ENCODE measurements around the gene MMP11. TPM values are rescaled to one million over a fixed set of nuclear protein-coding genes. Genes with fewer than 3 reads are reported as not detected.

Gene MMP11
- polyA plus RNA-seq, 1 of the 3 experiments (the other 2 are of a cell fraction): 64.4 TPM

DNA sequence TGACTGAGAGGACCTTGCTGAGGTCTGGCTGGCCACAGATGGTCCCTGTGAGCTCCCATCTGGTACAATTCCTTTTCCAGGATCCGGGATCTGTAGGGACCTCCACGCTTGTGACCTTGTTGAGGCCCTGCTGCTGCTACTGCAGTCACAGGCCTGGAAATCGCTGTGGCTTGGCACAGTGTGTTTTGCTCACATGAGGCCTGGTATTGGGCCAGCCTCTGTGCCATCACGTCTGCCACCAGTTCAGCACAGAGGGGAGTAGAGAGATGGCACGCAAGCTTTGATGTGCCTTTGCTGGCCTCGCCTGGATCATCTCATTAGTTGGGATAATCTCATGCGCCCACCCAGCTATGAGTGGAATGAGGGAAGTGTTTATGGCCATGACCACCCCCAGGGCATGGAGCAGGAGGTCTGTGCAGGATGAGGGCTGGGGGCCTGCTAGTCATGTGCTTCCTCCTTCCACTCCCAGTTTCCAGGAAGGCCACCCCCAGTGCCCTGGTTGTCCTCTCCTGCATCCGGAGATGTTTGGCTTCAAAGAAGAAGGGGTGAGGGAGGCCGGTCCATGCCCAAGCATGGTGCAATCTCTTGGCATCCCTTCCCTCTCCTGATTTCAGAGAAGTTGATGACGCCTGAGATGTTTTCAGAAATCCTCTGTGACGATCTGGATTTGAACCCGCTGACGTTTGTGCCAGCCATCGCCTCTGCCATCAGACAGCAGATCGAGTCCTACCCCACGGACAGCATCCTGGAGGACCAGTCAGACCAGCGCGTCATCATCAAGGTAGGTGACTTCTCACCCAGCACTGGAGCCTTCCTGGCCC is 43.7 kb downstream of the MMP11 start:
- H3F3A ChIP-seq (replicated peaks; ENCODE audit: insufficient read depth): peaks cover 4% of the 10 kb centered on the region
- no peaks in the 10 kb centered on the region for H4K20me1 ChIP-seq (ENCODE audit: insufficient read depth)
- DNase-seq: peak; percentile 30
- no peak overlapping the region for H3K9ac ChIP-seq
- H3K4me1 ChIP-seq (ENCODE audit: control insufficient read depth in 1 of 2, insufficient read depth in 2 of 2, low read depth in 1 of 2, low read length in 1 of 2): peaks cover 0 to 11% of the 10 kb centered on the region in 2 experiments; a peak in 1 of 4 replicates
- peaks cover 34 to 56% of the 10 kb centered on the region in 2 experiments for H3K36me3 ChIP-seq (replicated peaks in 1 of 2; ENCODE audit: control insufficient read depth in 1 of 2, insufficient read depth in 2 of 2, low read length in 1 of 2)
- no peak overlapping the region for H3K4me3 ChIP-seq (ENCODE audit: low read depth in 2 of 2, low read length in 1 of 2)
- H3K9me2 ChIP-seq: no peaks in the 10 kb centered on the region
- 0 out of 2 replicates have a peak, but pooled peaks cover 3% of the 10 kb centered on the region for H3K79me2 ChIP-seq (ENCODE audit: insufficient read depth)
- H3K27ac ChIP-seq (ENCODE audit: low read depth in 2 of 2, low read length in 1 of 2): peak overlapping the region in 1 of 2 experiments; percentile 13; a peak in 1 of 4 replicates
- H3K27me3 ChIP-seq (ENCODE audit: insufficient read depth): no peaks in the 10 kb centered on the region
- ChIA-PET POLR2A (no interaction called here), CTCF (interaction anchor here (1.3 to 1.4 kb wide), 2 partner anchors 33 to 41 kb away, joined by 3 to 8 read pairs; partner anchors contain the start of gene SLC2A11)
- 91% methylated on average over 16 of the region's 18 CpGs for WGBS (ENCODE audit: low lambda C conversion rate)
- no peak for TF ChIP-seq NRF1 (IDR thresholded peaks at IDR 0.05; ENCODE audit: low read depth, low read length)
- no peak for TF ChIP-seq MAX (IDR thresholded peaks at IDR 0.05; ENCODE audit: low read depth)
- no peak for TF ChIP-seq PBX3 (IDR thresholded peaks at IDR 0.05)
- no peak for TF ChIP-seq SMC3 (IDR thresholded peaks at IDR 0.05; ENCODE audit: low read depth, low read length)
- no peak for TF ChIP-seq GATA2 (CRISPR knock-in tag; IDR thresholded peaks at IDR 0.05)
- TF ChIP-seq GABPA (IDR thresholded peaks at IDR 0.05; ENCODE audit: low read depth): no peak
- TF ChIP-seq NFIC (IDR thresholded peaks at IDR 0.05; ENCODE audit: borderline replicate concordance): no peak
- no peak for TF ChIP-seq JUND (IDR thresholded peaks at IDR 0.05)
- no peak for TF ChIP-seq SIN3A (IDR thresholded peaks at IDR 0.05; ENCODE audit: borderline replicate concordance, low read depth, low read length)
- TF ChIP-seq USF1 (IDR thresholded peaks at IDR 0.05; ENCODE audit: borderline replicate concordance, low read depth): no peak
- no peak for TF ChIP-seq TEAD4 (IDR thresholded peaks at IDR 0.05; ENCODE audit: borderline replicate concordance, insufficient read depth)
- TF ChIP-seq, protein P1, sequence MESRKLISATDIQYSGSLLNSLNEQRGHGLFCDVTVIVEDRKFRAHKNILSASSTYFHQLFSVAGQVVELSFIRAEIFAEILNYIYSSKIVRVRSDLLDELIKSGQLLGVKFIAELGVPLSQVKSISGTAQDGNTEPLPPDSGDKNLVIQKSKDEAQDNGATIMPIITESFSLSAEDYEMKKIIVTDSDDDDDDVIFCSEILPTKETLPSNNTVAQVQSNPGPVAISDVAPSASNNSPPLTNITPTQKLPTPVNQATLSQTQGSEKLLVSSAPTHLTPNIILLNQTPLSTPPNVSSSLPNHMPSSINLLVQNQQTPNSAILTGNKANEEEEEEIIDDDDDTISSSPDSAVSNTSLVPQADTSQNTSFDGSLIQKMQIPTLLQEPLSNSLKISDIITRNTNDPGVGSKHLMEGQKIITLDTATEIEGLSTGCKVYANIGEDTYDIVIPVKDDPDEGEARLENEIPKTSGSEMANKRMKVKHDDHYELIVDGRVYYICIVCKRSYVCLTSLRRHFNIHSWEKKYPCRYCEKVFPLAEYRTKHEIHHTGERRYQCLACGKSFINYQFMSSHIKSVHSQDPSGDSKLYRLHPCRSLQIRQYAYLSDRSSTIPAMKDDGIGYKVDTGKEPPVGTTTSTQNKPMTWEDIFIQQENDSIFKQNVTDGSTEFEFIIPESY (IDR thresholded peaks at IDR 0.05; ENCODE audit: borderline replicate concordance, low read depth): no peak
- no peak for TF ChIP-seq RCOR1 (IDR thresholded peaks at IDR 0.05; ENCODE audit: low read length)
- no peak for TF ChIP-seq RXRA (IDR thresholded peaks at IDR 0.05; ENCODE audit: borderline replicate concordance, low read depth)
- TF ChIP-seq EP300 (IDR thresholded peaks at IDR 0.05; ENCODE audit: borderline replicate concordance in 1 of 2, low read depth in 1 of 2, low read length in 1 of 2): no peak
- H3K4me2 ChIP-seq: no peak overlapping the region
- H2AFZ ChIP-seq (ENCODE audit: low read depth): no peak overlapping the region
- no peaks in the 10 kb centered on the region for H3K9me3 ChIP-seq

Measured in SK-N-SH (cell line).